ENCODE results near the gene DPP6.
"Not testable (repeated sequence)": the region's sequence is repeated elsewhere in the genome, so short reads cannot be mapped to it uniquely, and the experiment has no call there.

Gene DPP6

DNA sequence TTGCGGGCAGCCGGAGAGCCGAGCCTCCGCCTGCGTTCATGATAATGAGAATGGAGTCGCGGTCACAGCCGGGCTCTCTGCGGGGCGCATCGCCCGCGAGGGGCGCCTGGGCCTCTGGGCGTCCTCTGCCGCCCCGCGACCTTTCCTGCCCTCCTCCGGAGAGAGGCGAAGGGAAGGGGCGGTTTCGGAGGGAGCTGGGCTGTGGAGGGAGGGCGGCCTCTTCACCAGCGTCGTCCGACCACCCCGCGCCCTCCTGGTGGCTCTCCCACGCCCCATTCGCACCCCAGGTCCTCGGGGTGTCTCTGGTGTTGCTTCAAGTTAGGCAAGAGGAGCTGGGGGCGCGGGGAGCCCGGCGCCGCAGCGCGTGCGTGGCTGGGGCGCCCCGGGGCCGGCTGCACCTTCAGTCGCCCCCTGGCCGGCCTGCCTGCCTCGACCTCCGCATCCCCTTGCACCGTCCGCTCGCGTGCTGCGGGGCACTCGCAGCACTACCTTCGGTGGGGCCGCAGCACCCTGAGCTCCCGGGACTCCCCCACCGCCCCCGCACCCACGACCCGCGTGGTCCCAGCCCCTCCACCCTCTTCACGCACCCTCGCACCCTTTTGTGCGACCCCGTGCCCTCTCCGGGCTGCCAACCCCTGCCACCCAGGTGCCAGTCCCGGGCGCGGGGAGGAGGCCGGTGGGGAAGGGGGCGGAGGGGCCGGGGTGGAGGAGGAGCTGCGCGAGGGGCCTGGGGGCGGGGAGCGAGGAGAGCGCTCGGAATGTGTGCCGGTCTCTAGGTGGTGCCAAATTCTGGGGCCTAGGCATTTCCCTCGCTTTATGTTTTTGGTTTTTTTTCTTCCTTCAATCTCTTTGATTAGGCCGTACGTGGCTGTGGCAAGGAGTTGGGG lies at the start of gene DPP6:
DPP6 (plus strand) TSS at position 756 of the 887 bp plus-strand sequence.
- not testable (repeated sequence) for DNase-seq

GRCh38 chr7:154009423-154009911 lies 42.7 kb upstream of the DPP6 start:
- not testable (repeated sequence) for DNase-seq

DNA sequence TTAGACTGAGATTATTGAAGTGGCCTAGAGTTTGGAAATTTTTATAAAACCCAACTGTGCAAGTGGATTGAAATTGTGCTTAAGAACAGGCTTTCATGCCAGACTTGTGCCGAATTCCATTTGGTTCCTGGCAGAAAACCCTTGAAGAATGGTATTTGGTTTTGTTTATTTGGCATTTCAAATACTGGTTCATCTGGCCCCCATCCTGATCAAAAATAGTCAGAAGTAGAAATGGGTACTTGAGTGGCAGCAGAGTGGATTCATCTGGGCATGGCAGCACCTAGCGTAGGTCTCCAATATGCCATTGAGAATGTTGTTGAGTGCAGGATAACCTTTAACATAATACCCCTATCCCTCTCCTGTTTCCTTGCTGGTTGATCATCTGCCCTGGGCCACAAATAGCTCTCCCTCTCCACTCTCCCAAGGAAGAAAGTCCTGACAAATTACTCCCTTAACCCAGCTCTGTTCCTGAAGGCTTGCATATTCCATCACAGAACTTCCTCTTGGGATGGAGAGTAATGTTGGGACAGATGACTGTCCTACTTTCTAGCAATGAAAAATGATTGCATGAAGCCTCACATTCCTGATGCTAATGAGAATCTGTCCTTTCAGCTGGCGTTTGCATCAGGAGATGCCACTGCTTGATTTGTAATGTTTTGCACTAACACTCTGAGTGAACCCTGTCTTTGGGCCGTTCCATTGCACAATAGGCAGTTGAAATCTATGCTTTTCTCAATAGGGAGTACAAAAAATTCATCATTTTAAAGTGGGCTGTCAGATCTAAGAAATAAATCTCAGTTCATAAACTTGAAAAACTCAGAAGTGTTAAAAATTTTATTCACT lies 41.3 kb upstream of the DPP6 start:
- DNase-seq = not testable (repeated sequence)

DNA sequence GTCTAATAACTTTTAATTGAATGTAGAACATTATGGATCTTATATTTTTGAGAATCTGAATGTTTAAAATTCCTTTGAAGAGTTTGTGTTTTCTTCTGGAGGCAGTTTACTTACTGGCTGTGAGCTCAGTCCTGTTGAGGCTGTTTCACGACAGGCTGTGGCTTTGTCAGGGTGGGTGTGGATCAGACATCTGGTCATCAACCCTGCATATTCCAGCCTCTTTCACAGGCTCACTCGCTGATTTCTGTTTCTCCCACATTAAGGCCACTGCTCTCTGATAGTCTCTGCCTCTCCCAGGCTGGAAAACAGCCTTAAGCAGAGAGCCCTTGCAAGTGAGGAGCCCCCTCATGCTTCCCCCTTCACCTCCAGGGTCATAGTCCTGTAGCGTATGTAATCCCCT lies 39.4 kb upstream of the DPP6 start:
- DNase-seq = not testable (repeated sequence)

GRCh38 chr7:154015636-154016035 lies 36.6 kb upstream of the DPP6 start:
- not testable (repeated sequence) for DNase-seq

DNA sequence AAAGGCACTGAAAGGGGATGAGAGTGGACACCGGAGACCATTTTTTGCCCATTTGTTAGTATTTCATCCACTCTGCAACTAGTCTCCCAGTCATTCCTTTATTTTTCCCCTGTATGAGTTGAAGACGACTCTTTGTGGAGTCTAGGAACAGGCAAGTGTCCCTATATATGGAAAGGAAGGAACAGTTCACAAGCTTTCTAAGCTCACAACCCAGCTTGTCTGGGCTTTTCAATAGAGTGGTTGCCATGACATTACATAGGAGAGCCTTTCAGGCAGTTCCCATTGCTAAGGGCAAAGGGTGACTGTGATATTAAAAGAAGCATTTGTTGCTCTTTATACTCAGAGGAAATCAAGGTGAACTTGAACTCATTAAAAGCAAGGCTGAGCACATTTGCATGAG lies 33.8 kb upstream of the DPP6 start:
- not testable (repeated sequence) for DNase-seq

DNA sequence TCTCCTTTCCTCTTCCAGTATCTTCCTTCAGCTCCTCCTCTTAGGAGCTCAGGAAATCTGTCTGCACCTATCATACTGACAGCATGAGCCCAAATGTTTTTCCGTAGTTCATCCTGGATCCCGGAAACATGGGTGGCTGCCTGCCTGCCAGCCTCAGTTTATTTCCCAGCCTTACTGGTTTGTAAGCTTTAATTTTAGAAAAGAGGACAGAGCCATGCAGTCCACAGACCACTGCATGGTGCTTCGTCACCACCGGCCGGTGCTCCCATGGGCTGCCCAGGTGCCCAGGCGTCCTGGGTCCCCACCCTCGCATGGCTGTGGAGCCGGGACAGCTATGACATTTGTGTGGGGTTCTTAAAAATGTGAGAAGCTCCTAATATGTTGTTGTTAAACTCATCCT lies 24.4 kb upstream of the DPP6 start:
- DNase-seq = not testable (repeated sequence)

DNA sequence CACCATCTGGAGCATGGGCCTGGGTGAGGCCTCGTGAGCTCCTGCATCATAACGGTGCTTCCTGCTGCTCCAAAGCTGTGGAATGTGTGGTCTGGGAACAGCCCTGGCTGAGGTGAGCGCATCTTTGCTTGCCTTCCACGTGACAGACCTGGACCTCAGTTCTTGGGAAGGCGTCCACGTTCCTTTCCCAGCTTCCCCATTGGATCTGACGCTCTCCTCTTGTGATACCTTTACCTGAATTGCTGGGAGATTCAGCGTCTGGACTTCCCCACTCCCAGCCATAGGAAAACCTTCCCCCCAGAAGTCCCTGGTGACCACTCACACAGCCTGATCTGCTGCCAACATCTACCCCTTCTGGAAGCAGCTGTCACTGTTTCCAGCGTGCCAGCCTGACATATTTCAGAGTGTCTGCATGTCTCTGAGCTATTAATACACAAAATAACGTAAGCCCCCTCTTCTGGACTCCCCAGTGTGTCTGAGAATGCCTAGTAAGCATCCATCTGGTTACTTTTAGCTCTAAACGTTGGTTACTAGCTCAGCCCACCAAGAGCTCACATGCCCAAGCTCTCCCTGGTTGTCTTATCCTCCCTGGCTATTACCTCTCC lies 21.6 kb upstream of the DPP6 start:
- DNase-seq = not testable (repeated sequence)

GRCh38 chr7:154039466-154040165 lies 12.6 kb upstream of the DPP6 start:
- DNase-seq = peak; percentile 62

DNA sequence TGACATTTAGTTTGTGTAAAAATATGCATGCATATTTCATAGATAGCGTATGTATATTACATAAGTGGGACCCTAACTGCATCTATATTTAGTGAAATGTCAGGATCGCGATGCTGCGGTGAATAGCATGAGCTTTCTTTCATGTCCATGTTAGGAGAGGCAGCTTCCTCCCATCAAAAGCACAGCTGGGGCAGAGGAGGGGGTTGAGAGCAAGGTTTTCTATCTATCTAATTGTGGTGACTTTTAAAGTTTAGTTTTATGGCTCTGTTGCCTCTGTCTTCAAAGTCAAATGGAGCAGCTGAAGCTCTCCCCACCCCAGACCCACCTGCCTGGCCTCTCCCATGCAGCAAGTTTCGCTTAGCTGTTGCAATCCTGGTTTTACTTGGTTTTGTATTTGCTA lies 1.8 kb upstream of the DPP6 start:
- not testable (repeated sequence) for DNase-seq

DNA sequence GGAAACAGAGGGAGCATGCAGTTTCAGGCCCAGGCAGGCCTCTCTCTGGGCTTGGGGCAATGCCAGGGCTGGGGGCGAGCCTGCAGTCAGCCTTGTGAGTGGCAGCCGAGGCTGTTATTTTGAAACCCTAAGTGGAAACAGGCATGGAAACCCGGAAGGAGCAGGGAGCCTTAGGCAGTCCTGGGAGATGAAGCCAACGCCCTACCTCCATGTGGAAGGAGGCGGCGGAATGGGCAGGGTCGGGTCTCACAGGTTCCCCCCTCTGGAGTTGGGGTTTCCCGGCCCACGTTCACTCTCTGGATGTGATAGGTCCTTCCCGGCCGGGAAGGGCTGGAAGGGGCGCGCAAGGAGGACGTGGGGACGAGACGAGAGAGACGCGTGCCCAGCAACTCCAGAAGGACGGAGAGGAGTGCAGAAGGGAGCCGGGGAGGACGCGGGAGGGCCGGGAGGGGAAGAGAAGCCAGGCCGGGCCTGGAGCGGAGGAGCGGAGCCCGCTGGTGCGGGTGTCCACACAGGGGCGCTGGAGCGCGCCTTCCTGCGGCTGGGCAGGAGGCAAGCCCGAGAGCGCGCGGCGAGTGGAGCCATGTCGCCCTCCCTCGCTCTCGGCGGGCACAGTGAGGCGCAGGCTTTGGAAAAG lies 1.1 kb upstream of the DPP6 start:
- not testable (repeated sequence) for DNase-seq

- DNase-seq = not testable (repeated sequence)
These were observed 493 bp downstream of the DPP6 start for GRCh38 chr7:154052530-154053252.

DNA sequence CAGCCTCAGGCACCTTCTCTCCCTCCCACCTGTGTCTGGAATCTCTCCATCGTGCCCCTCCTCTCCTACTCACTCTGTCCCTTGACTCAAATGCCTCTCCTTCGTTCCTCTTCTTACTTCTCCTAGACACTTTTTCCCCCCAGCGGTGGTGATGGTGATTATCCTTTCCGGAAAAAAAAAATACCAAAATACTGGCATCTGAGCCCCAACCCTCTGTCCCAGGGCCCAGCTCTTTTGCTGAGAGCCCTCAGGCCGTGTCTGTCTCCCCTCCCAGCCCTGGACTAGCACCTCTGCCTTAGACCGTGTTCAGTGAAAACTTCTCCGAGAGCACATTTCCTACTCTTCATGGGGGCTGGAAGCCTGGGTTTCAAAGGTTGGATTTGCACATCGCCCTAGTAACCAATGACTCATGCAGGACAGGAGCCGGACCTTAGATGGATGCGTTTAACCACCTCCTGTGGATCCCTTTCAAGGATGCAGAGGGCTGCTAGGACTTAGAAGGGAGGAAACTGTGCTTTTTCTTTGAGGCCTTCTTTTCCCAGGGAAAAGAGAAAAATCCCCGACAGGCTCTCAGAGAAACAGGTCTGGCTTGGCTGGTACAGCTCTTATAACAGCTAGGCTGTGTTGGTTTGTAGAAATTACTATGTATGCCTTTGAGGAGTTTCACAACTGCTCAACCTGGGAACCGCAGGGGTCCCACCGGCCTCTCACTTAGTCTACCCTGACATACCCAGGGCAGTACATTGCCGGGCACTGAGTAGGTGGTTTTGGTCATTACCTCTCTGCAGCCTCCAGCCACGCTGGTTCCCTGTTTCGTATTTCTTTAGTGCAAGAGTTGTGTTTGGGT lies 1.5 kb downstream of the DPP6 start:
- not testable (repeated sequence) for DNase-seq

DNA sequence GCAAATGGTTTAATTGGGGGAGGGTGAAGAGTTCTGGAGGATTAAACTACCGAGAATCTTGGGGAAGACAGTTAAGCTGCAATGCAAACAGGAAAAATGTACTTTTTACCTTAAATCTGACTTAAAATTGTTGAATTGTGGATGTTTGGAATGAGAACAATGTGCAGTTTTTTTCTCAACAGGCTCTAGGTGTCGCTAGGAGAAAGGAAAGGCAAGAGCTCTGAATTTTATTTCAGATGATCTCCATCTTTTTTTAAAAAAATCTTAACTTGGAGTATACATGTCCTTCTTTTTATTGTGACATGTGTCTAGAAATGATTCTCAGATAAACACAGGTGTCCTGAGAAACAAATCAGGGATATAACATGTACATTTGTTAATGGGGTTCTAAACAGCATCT lies 2.5 kb downstream of the DPP6 start:
- not testable (repeated sequence) for DNase-seq

DNA sequence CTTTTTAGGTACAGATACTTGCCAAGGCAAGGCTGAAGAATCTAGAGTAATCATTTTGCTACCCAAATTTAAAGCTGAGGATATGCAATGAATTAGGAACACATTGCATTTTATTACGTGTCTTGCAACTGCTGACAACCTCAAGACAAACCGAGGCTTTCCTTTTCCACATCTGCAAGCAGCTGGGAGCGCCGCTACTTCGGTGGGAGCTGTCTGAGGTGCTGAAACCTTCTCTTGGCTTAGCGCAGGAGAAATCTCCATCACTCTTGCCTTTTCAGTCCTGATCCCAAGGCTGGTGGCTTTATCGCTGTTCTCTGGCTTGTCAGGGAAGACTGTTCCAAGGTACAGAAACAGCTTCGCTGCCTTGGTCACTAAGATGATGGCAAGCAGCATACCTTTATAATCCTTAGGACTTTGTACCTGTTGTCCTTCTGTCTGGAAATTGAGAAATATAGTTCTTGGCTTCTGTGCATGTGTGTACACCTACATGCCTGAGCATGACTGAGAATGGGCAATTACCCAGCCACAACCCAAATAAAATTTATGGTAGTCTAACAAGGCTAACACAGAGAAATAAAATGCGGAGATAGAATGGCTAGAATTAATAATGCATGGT lies 3.4 kb downstream of the DPP6 start:
- DNase-seq = peak; percentile 20

- DNase-seq = not testable (repeated sequence)
These were observed 6.6 kb downstream of the DPP6 start for GRCh38 chr7:154058783-154059182.

DNA sequence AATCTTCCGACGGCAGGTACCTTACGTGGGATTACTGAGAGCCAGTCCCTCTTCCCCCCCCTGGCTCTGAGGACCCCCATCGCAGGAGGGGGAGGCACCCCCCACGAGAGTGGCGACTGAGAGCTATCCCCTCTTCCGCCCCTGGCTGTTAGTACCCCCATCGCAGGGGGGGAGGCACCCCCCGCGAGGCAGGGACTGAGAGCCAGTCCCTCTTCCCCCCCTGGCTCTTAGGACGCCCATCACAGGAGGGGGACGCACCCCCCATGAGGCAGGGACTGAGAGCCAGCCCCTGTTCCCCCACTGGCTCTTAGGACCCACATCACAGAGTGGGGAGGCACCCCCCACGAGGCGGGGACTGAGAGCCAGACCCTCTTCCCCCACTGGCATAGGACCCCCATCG lies 8.4 kb downstream of the DPP6 start:
- DNase-seq = not testable (repeated sequence)

GRCh38 chr7:154071833-154072232 lies 19.6 kb downstream of the DPP6 start:
- DNase-seq = peak; percentile 4

- not testable (repeated sequence) for DNase-seq
These were observed 20.4 kb downstream of the DPP6 start for GRCh38 chr7:154072395-154073181.

Data from activated CD4-positive, alpha-beta T cell treated with anti-CD3 and anti-CD28 coated beads, Interleukin-10, Interleukin-2, amounts not matched to agents 100 ng/mL and 50 ng/mL, durations not matched to agents 16 hours and 8 hours (primary cell).